Embryonic facial prominence (tissue), 1 donor: ENCODE data around the gene PARM1.

Experiments
- DNase-seq: peaks from one replicate; pipeline ENCODE4 v3.0.0-alpha.2; 2016; ENCODE audit errors: extremely low spot score

The PARM1 gene, protein sequence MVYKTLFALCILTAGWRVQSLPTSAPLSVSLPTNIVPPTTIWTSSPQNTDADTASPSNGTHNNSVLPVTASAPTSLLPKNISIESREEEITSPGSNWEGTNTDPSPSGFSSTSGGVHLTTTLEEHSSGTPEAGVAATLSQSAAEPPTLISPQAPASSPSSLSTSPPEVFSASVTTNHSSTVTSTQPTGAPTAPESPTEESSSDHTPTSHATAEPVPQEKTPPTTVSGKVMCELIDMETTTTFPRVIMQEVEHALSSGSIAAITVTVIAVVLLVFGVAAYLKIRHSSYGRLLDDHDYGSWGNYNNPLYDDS

DNA sequence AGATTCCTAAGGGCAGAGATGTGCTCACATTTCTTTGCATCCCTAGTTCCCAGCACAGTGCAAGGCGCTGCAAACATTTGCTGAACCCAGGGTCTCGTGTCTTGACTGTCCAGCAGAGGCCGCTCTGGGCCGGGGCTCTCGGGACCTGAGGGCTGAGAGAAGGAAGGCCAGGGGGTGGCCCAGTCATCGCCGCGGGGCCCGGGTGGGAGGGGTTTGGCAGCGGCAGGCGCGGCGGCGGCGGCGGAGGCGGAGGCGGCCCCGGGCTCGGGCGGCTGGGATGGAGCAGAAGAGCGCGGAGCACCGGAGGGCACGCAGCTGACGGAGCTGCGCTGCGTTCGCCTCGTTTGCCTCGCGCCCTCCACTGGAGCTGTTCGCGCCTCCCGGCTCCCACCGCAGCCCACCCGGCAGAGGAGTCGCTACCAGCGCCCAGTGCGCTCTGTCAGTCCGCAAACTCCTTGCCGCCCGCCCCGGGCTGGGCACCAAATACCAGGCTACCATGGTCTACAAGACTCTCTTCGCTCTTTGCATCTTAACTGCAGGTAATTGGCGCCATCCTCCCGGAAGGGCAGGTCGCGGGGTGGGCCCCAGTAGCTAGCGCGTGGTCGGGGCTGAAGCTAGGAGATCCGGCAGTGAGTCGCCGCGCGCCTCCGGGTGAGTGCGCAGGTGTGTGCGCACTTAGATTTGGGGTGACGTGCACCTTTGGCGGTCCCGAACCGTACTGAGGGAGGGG lies at the start of gene PARM1:
Gene PARM1, plus strand, starts transcription at position 285 of the 730 bp plus-strand sequence. Its CDS starts 212 bp downstream, at position 497.
- DNase-seq = no peak

DNA sequence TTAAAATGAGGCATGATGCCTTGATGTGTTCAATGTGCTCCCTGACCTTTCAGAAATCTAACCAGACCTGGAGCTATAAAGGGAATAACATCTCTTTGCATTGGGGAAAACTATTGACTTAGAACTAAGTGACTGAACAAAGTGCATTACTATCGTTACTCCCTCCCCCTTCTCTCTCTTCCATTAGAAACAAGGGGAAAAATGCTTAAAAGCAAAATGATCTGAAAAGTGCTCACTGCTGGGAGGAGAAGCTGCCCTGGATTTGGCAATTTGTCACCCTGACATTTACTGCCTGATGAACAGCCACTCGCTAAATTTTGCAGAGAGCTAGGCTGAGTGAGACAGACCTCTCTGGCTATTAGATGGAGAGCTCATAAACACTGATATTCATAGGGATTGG lies 48.6 kb upstream of the PARM1 start:
- DNase-seq = no peak

DNA sequence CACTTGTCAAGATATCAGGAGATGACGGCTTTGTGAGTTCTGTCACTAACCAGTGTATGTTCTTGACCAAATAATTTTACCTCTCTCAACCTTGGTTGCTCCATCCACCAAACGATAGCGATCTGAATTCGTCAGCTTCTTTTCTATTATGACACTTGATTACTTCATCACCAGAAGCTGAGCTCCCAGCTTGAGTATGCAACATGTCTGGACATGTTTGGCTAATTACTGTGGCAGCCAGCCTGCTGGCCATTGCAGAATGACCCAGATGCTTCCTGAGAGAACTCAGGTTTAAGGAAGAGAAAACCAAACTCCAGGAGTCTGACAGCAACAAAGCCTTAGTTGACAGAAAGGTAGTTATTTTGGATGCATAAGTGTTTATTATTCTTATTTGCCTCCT lies 46.4 kb upstream of the PARM1 start:
- no peak for DNase-seq

DNA sequence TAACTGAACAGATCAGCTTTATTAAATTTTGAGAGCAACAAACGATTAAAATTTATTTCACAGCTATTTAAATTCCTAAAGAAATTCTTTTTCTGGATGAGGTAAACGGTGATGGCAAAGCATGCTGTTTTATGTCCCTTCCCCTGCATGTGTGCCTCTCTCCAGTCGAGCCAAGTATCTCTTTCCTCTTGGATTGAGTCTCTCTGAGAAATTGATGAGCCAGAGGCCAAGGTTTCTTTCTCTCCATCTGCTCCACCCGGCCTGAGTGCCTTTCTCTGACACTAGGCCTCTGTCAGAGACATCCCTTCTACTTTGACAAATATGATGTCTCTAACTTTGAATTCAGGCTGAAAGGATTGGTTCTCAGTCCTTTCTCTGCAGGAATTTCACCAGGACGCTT lies 42.6 kb upstream of the PARM1 start:
- no peak for DNase-seq

DNA sequence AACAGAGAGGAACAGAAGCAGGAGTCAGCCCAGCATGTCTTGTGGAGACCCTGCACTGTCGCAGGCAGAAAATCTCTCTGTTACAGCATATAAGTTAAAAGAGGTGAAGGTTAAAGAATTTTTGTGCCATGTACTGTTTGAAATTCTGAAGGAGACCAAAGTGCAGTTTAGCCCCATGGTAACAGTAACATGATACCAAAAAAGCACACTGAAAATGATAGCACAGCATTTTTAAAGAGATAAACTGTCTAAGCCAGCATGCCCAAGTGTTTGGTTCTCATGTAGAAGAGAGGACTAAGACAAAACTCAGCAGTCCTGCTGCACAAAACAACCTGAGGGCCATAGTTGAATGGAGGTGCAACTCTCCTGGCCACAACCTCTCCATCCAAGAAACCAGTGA lies 41.9 kb upstream of the PARM1 start:
- no peak for DNase-seq

DNA sequence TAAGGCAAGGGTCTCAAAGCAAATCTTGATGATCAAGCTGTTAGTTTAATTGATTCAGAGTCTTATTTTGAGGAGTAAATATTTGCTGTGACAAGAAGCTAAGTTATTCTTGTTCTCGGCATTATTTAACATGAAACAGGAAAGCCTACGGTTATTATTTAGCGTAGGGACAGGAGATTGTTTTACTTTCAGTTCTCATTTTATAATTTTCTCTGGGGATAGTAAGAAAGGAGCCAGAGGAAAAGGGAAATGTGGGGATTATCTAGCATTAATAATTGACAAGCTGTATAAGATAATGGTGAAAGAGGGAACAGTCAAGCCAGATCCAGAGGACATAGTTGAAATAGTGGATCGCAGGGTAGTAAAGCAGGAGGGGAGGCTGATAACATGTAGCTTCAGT lies 39.7 kb upstream of the PARM1 start:
- DNase-seq = no peak

DNA sequence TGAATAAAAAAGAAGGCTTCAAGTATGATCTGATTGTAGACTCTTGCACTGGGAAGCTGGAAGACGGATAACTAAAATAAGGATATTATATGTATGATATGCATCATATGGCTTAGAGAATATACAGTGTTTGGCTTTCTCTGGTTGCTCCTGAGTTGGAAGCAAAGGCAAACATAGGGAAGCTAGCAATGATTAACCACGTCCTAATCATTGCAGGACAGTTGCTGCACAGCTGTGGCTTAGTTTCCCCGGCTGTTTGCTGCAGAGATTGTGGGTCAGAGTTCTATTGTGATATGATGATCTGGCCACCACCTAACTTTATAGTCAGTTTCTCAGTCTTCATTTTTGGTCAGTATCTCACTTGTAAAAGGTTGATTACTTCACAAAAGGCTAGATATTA lies 36.3 kb upstream of the PARM1 start:
- DNase-seq = no peak

DNA sequence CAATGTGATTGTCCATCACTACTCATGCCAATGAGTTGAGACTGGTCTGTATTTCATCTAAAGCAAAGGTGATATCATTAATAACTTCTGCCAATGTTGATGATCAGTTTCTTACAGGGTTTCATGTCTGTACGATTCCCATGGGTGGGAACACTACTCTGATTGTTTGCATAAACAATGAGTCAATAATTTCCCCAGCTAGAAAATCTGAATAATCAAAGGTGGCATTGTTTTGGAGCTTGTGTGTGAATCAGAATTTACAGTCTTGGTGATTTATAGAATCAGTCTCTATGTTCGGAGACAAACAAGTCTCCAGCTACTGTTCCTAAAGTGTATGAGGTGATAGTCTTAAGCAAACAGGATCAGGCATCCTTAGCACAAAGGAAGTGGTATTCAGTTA lies 35.5 kb upstream of the PARM1 start:
- DNase-seq = no peak

DNA sequence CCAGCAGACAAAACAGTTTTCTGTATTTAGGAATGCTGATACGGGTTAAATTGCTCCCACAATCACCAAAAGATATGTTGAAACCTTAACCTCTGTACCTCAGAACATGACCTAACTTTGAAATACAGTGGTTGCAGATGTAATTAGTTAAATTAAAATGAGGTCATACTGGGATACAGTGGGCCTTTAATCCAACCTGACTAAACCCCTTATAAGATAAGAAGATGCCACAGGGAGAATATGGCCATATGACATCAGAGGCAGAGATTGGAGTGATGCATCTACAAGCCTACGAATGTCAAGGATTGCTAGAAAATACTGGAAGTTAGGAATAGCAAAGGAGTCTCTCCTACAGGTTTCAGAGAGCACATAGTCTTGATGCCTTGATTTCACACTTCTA lies 32.1 kb upstream of the PARM1 start:
- no peak for DNase-seq

DNA sequence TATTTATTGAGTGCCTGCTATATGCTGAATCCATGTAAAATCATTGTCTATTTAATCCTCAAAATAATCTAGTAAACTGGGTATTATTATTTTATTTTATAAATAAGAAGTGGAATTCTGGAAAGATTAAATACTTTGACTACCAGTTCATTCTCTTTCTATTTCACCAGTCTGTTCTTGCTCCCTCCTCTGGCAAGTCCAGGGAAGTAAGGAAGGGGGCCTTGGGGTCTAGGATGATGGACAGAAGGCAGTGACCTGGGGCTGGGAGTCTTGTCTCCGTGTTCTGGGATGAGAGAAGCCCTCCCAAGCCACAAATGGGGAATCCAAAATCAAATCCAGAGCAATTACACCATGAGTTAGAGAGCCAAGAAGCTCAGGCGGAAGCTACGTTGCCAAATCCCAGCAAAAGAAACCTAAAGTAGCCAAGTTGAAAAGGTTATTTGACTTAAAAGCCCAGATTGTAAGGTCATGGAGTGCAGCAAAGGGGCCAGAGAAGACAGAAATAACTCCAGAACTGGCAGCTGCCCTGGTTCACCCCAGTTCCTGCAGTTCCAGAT lies 28.3 kb upstream of the PARM1 start:
- DNase-seq = no peak

DNA sequence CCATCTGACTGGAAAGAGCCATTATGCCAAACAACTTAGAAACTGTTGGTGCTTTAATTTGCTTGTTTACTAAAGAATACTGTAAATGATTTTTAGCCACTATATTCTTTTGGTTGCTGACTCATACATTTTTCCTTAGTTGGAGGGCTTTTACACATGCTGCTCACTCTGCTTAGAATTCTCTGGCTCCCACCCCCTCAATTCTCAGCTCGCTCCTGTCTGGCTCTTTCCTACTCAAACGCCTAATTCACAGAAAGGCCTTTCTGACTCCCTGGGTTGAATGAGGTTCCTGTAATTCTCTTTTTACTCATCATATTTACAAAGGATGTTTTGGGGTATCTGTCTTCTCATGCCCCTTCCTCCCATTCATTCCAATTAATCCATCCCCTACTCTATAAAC lies 26.1 kb upstream of the PARM1 start:
- no peak for DNase-seq

DNA sequence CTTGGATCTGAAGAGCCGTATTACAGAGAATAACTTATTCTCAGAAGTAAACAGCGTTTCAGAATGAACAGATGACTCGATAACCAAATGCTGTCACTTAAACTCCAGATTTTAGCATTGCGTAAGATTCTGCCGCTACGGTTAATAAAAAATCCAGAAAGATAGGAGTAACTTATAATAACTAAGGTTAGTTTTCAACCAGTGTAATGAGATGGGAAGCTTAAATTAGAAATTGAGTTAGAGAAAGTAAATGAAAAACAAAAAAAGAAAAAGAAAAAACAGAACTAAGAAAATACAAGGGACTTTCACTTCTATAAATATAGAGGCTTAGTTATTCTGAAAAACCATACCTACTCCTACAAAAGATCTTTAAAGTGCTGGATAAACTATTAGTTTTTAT lies 13.1 kb upstream of the PARM1 start:
- DNase-seq = no peak

DNA sequence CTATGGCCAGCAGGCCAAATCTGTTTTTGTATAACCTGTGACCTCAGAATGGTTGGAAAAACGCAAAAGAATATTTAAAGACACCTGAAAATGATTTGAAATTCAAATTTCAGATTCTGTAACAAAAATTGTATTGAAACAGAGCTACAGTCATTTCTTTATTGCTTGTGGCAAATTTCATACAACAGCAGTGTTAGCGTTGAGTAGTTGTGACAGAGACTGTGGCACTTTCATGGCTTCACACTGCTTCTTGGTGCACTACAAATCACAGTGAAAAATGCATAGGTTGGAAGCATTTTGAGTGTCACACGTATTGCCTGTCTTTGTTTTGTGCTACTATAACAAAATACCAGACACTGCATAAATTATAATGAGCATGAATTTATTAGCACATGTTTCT lies 12.2 kb upstream of the PARM1 start:
- DNase-seq = no peak

DNA sequence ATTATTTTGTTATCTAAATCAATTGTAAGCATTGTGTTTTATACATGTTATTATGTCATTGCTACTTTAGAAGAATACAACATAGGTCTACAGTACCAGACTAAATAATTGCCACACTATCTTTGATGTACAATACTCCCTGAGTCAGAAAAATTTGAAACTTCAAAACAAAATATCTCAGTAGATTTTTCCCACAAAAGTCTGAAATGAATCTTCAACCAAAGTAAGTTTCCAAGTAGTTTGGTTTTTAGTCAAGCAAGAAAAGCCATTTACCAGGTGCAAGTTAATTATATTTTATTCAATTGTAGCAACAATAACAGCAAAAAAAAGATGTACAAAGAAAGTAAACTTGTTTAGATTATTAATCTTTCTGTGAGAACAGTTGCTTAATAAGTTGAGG lies 11.4 kb upstream of the PARM1 start:
- DNase-seq = no peak

DNA sequence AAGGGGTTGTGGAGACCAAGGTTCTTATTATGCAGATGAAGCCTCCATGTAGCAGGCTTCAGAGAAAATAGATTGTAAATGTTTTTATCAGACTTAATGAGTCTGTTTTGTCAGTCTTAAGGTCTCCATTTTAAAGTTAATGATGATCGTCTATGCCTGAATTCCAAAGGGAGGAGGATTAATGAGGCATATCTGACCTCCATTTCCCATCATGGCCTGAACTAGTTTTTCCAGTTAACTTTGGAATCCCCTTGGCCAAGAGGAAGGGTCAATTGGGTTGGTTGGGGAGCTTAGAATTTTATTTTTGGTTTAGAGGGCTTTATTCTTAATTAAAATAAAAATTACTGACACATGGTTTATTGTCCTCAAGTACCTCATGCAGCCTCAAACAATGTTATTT lies 6.9 kb upstream of the PARM1 start:
- DNase-seq = no peak

DNA sequence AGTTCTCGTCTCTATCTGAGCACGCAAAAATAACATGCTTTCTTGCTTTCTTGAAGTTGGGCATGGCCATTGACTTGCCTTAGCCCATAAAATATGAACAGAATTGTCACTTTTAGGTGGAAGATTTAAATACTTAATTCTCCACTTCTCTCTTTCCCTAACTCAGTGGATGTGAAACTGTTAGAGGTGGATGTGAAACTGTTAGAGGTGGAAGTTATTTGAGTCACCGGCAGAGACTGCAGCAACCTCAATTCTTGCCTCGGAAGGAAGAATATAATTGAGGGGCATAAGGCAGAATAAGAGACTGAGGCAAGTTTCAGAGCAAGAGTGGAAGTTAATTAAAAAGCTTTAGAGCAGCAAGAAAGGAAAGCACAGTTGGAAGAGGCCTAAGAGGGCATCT lies 2.8 kb upstream of the PARM1 start:
- DNase-seq = no peak

DNA sequence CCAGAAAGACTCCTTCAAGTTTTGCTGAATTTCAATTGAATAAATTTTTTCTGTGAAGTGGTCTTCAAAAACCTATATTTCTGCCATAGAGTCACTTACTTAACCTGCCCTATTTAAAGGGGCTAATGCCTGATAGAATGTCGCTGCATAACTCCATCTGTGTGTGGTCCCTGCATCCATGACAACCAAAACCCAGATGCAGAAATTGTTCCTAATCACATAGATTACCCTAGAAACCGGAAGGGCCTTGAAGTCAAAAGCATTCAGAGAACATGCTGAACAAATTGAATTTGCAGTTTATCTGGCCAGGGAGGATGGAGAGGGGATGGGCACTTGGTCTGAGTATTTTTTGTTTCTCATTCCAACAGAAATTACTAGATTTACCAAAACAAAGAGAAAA lies 1.5 kb upstream of the PARM1 start:
- DNase-seq = no peak

DNA sequence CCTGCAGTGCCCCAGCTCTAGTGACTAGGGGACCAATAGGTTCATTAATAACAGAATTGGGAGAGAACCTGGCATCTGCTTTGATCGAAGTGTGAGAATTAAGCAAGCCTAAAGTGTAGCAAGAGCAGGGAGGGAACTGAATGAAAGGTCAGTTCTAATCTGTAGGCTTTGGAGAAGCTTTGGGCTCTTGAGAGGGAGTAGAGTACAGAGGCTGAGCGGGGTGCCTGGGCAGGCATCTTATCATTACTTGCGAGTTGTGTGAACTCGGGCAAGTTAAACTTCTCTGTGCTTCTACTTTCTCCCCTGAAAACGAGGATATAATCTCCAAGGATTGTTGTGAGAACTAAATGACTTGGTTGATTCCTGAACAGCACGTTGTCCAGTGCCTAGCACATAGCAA lies 906 bp upstream of the PARM1 start:
- DNase-seq = no peak

DNA sequence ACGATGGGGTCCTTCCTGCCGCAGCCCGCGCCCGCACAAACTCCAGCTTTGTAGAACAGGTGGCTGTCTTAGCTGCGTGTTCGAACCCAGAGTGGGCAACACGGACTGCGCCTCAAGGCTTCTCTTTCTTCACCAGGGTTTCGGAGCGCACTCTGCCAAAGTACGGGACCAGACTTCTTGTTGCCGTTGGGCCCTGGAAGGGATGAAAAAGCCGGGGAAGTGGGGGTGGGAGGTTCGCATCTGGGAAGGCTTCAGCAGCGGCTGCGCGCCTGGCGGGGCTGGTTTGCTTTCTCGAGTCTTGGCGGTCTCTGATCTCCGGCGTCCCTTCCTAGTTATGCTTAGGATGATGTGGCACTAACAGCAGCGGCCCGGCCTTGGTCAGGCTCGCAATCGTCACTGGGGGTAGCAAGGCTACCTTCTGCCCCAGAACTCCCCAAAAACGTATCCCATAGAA lies 673 bp downstream of the PARM1 start:
- no peak for DNase-seq

DNA sequence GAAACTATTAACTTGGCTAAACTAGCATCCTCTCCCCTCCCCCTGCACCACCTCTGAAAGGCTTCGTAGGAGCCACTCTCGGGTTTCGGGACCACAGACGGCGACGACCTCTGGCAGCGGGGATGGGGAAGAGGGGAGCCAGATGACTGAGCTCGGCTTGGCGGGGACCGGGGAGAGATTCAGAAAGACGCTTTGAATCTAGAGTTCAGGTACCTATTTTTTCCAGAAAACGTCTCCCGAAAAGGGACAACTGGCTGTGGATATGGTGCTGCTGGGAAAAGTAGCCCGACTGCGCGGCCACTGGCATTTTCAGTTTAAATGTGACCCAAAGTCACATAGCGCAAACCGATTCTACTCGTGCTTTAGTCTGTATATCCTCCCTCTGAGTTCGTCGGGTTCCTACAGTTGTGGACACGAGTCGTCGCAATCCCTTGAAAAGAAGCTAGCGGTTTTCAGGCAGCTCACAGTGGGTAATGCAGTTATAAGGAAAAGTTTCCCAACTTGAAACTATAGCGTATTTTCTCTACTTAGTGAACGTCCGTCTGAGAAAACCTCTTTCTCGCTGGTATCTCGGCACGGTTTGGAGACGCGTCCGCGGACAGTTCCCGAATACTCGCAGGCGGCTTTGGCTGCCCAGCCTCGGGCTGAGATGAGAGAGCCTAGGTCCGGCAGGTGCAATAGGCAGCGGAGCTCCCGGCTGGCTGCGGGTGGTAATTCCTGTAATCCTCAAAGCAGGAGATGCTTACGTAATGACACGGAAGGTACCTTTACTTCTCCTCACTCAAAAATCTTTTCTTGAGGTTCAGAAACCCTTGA lies 1.3 kb downstream of the PARM1 start:
- no peak for DNase-seq

DNA sequence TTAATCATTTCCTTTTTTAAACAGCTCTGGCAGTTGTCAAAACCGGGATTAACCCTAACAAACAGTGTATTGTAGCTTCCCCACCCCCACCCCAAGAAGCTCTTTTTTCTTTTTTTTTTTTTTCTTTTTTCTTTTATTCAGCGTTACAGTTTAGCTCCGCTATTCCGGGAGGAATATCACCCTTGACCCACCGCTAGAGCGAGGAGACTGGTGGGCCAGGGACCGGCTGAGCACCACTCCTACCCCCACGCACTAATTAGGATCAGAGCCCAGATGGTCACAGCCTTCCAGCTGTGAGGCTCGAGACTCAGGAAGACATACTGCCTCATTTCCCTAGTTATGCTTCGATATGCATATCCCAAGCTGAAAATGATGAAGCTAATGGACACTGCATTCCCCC lies 2.0 kb downstream of the PARM1 start:
- no peak for DNase-seq

DNA sequence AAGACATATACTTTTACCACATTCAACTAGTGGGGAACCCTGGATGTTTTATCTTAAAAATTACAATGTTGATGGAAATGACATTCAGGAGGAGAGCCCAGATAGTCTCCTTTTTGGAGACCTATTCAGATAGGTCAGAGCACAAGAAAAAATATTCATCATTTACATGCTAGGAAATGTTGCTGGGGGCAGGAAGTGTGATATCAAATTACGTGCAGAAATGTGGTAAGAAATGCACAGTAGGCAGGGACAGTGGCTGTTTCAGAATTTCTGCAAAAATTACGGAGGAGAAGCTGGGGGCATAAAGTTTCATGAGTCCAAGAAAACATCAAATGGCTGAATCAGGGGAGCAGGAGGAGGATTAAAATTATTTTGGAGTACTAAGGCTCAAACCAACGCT lies 8.2 kb downstream of the PARM1 start:
- no peak for DNase-seq
